HEK293 (cell line): ENCODE data around the gene AKR1B15.
"Not testable (repeated sequence)": the region's sequence is repeated elsewhere in the genome, so short reads cannot be mapped to it uniquely, and the experiment has no call there.

ENCODE experiments used
- CTCF ChIA-PET: fragments of 350-600 bp; formaldehyde crosslinking; extraction: SDS; loops from one replicate; lab custom pipeline; 2021; ENCODE audit warnings: antibody characterized with exemption; lab: Yijun Ruan, JAX
- POLR2A ChIA-PET: fragments of 300-600 bp; formaldehyde crosslinking; extraction: SDS; loops from one replicate; lab custom pipeline; 2020; ENCODE audit warnings: antibody characterized with exemption, inconsistent platforms; lab: Yijun Ruan, JAX
- H3K27ac ChIP-seq: fragments of 200-500 bp; sonication (Bioruptor generic); 2 replicates; pipeline ENCODE4 v1.5.1; 2014; ENCODE audit warnings: low read depth, low read length, control low read depth, inconsistent platforms; ENCODE audit errors: extremely low read depth
- H3K36me3 ChIP-seq, 2 experiments: fragments of 200-500 bp in 1 of 2; sonication (Bioruptor generic) in 1 of 2; 1 replicate in 1 of 2; 2 replicates in 1 of 2; pipeline ENCODE4 v1.5.1; 2014 to 2017; ENCODE audit warnings: inconsistent platforms in 2 of 2, low read length in 2 of 2; ENCODE audit not compliant: control insufficient read depth in 2 of 2, insufficient read depth in 1 of 2
- H3K4me1 ChIP-seq: fragments of 200-500 bp; sonication (Bioruptor generic); 2 replicates; pipeline ENCODE4 v1.5.1; 2014; ENCODE audit warnings: mild to moderate bottlenecking, low read length, inconsistent platforms; ENCODE audit not compliant: control insufficient read depth, insufficient read depth
- H3K4me3 ChIP-seq: 2 replicates; pipeline ENCODE4 v1.5.1; 2011; ENCODE audit warnings: low read depth, mild to moderate bottlenecking, control low read depth, low read length, moderate library complexity
- H3K9me3 ChIP-seq: fragments of 200-500 bp; sonication (Bioruptor generic); 2 replicates; pipeline ENCODE4 v1.5.1; 2014; ENCODE audit warnings: low read depth, low read length, inconsistent platforms; ENCODE audit not compliant: control insufficient read depth, insufficient read depth
- GFI1B ChIP-seq: fragments of 450-650 bp; formaldehyde crosslinking; IDR thresholded peaks from 2 replicates; pipeline ENCODE4 v1.5.1; 2016; ENCODE audit warnings: missing biosample characterization, missing genetic modification characterization
- INSM2 ChIP-seq: fragments of 450-650 bp; formaldehyde crosslinking; IDR thresholded peaks from 2 replicates; pipeline ENCODE4 v1.5.1; 2016; ENCODE audit warnings: missing biosample characterization, missing genetic modification characterization
- KLF9 ChIP-seq: fragments of 450-650 bp; formaldehyde crosslinking; IDR thresholded peaks from 2 replicates; pipeline ENCODE4 v1.5.1; 2016; ENCODE audit warnings: missing biosample characterization, missing genetic modification characterization, low read depth
- OVOL3 ChIP-seq: fragments of 450-650 bp; formaldehyde crosslinking; IDR thresholded peaks from 2 replicates; pipeline ENCODE4 v1.5.1; 2016; ENCODE audit warnings: missing biosample characterization, missing genetic modification characterization
- PATZ1 ChIP-seq: fragments of 450-650 bp; formaldehyde crosslinking; IDR thresholded peaks from 2 replicates; pipeline ENCODE4 v1.5.1; 2016; ENCODE audit warnings: missing biosample characterization, missing genetic modification characterization
- PBX3 ChIP-seq: sonication (generic); formaldehyde crosslinking; IDR thresholded peaks from 2 replicates; pipeline ENCODE4 v1.8.1; 2022; ENCODE audit warnings: mild to moderate bottlenecking, moderate library complexity, missing genetic modification reagents
- REPIN1 ChIP-seq: fragments of 450-650 bp; formaldehyde crosslinking; IDR thresholded peaks from 2 replicates; pipeline ENCODE4 v1.5.1; 2017; ENCODE audit warnings: missing biosample characterization, missing genetic modification characterization, low read depth
- SCRT2 ChIP-seq: fragments of 450-650 bp; formaldehyde crosslinking; IDR thresholded peaks from 2 replicates; pipeline ENCODE4 v1.5.1; 2016; ENCODE audit warnings: missing biosample characterization, missing genetic modification characterization
- TRIM28 ChIP-seq: IDR thresholded peaks from 2 replicates; pipeline ENCODE4 v1.6.1; 2011; ENCODE audit warnings: low read length, control low read depth, borderline replicate concordance
- ZBTB1 ChIP-seq: fragments of 450-650 bp; formaldehyde crosslinking; IDR thresholded peaks from 2 replicates; pipeline ENCODE4 v1.5.1; 2016; ENCODE audit warnings: missing biosample characterization, missing genetic modification characterization
- ZFP3 ChIP-seq: fragments of 450-650 bp; formaldehyde crosslinking; IDR thresholded peaks from 2 replicates; pipeline ENCODE4 v1.5.1; 2016; ENCODE audit warnings: low read depth, missing biosample characterization, missing genetic modification characterization
- ZFP69B ChIP-seq: fragments of 450-650 bp; formaldehyde crosslinking; IDR thresholded peaks from 2 replicates; pipeline ENCODE4 v1.5.1; 2016; ENCODE audit warnings: missing biosample characterization, missing genetic modification characterization
- ZNF10 ChIP-seq: fragments of 450-650 bp; formaldehyde crosslinking; IDR thresholded peaks from 2 replicates; pipeline ENCODE4 v1.5.1; 2017; ENCODE audit warnings: missing biosample characterization, missing genetic modification characterization
- ZNF121 ChIP-seq: fragments of 450-650 bp; formaldehyde crosslinking; IDR thresholded peaks from 2 replicates; pipeline ENCODE4 v1.5.1; 2016; ENCODE audit warnings: missing biosample characterization, missing genetic modification characterization
- ZNF48 ChIP-seq: fragments of 450-650 bp; formaldehyde crosslinking; IDR thresholded peaks from 2 replicates; pipeline ENCODE4 v1.5.1; 2016; ENCODE audit warnings: missing biosample characterization, missing genetic modification characterization
- ZNF600 ChIP-seq: fragments of 450-650 bp; formaldehyde crosslinking; IDR thresholded peaks from 2 replicates; pipeline ENCODE4 v1.5.1; 2016; ENCODE audit warnings: missing biosample characterization, missing genetic modification characterization
- ZNF837 ChIP-seq: fragments of 450-650 bp; formaldehyde crosslinking; IDR thresholded peaks from 2 replicates; pipeline ENCODE4 v1.5.1; 2016; ENCODE audit warnings: missing biosample characterization, missing genetic modification characterization
- ZSCAN23 ChIP-seq: fragments of 450-650 bp; formaldehyde crosslinking; IDR thresholded peaks from 2 replicates; pipeline ENCODE4 v1.5.1; 2016; ENCODE audit warnings: missing biosample characterization, missing genetic modification characterization

The AKR1B15 gene

GRCh38 chr7:134563398-134563749, 14.5 kb downstream of the AKR1B15 start:
- CTCF ChIA-PET = interaction anchor here (2.4 kb wide), 1 partner anchor 16 kb away, joined by 11 read pairs; no protein-coding TSS in a partner anchor
- H3K36me3 ChIP-seq, POLR2A ChIA-PET, H3K27ac ChIP-seq, H3K4me3 ChIP-seq, H3K4me1 ChIP-seq, H3K9me3 ChIP-seq: not testable (repeated sequence)

GRCh38 chr7:134565643-134566136, 16.8 kb downstream of the AKR1B15 start:
- Histone ChIP-seq H3K27ac (no peak overlapping the region), H3K4me1 (no peaks in the 10 kb centered on the region), H3K4me3 (no peak overlapping the region), H3K9me3 (no peaks in the 10 kb centered on the region), H3K36me3 (no peaks in the 10 kb centered on the region)
- ChIA-PET POLR2A (no interaction called here), CTCF (interaction anchor here (0.8 to 2.4 kb wide), 2 partner anchors 18 to 41 kb away, joined by 3 to 11 read pairs; no protein-coding TSS in a partner anchor)
- TF ChIP-seq ZBTB1 (tag by site-specific recombination) = no peak
- no peak for TF ChIP-seq INSM2
- TF ChIP-seq ZNF121 (tag by site-specific recombination) = 0 out of 2 replicates have a peak, but pooled peaks have one; percentile 23
- TF ChIP-seq ZFP69B (tag by site-specific recombination) = no peak
- TF ChIP-seq ZNF10 (tag by site-specific recombination) = no peak

GRCh38 chr7:134567368-134567767, 18.5 kb downstream of the AKR1B15 start:
- Histone ChIP-seq H3K9me3 (no peaks in the 10 kb centered on the region), H3K36me3 (no peaks in the 10 kb centered on the region), H3K4me3 (no peak overlapping the region), H3K4me1 (no peaks in the 10 kb centered on the region), H3K27ac (no peak overlapping the region)
- CTCF ChIA-PET = interaction anchor here (0.6 to 1.1 kb wide), 7 partner anchors 12 to 146 kb away, joined by 3 to 6 read pairs (median 4); no protein-coding TSS in a partner anchor
- POLR2A ChIA-PET = no interaction called here
- TF ChIP-seq PBX3 (CRISPR knock-in tag) (no peak), ZNF837 (tag by site-specific recombination) (no peak), ZNF48 (tag by site-specific recombination) (no peak), OVOL3 (no peak), PATZ1 (tag by site-specific recombination) (no peak), ZFP3 (tag by site-specific recombination) (no peak), ZSCAN23 (tag by site-specific recombination) (no peak), SCRT2 (tag by site-specific recombination) (no peak), REPIN1 (tag by site-specific recombination) (no peak), ZNF600 (tag by site-specific recombination) (no peak), KLF9 (tag by site-specific recombination) (no peak), TRIM28 (no peak), GFI1B (tag by site-specific recombination) (no peak)
